Fibroblast of lung (primary cell): ENCODE results near the gene SPTLC1. TPM values are rescaled to one million over a fixed set of nuclear protein-coding genes. Genes with fewer than 3 reads are reported as not detected.

Source experiments
- DNase-seq, 2 donors: peaks; one replicate each; pipeline versions ENCODE4 v3.0.0 to v3.0.0-alpha.2; 2010; ENCODE audit warnings: low read depth in 2 of 2
- H2AFZ ChIP-seq: 2 replicates; pipeline ENCODE4 v1.5.1; 2012; ENCODE audit warnings: low read length, control low read depth, inconsistent platforms
- H3K27ac ChIP-seq: 2 replicates; pipeline ENCODE4 v1.5.1; 2011; ENCODE audit warnings: low read length, control low read depth; ENCODE audit not compliant: insufficient read depth
- H3K27me3 ChIP-seq: 2 replicates; pipeline ENCODE4 v1.5.1; 2011; ENCODE audit warnings: mild to moderate bottlenecking, low read length; ENCODE audit not compliant: control insufficient read depth, insufficient read depth
- H3K36me3 ChIP-seq: 2 replicates; pipeline ENCODE4 v1.5.1; 2011; ENCODE audit warnings: low read length; ENCODE audit not compliant: control insufficient read depth, insufficient read depth
- H3K4me1 ChIP-seq: 2 replicates; pipeline ENCODE4 v1.5.1; 2011; ENCODE audit warnings: low read length; ENCODE audit not compliant: control insufficient read depth, insufficient read depth; ENCODE audit errors: extremely low read depth
- H3K4me2 ChIP-seq: 2 replicates; pipeline ENCODE4 v1.5.1; 2011; ENCODE audit warnings: low read length, control low read depth; ENCODE audit not compliant: insufficient read depth; ENCODE audit errors: extremely low read depth
- H3K4me3 ChIP-seq, 4 experiments: fragments of 200-600 bp in 1 of 4; sonication (generic) in 1 of 4; replicated peaks in 1 of 4; 2 replicates each; pipeline ENCODE4 v1.5.1; 2011 to 2016; ENCODE audit warnings: low read length in 4 of 4, low read depth in 3 of 4, mild to moderate bottlenecking in 3 of 4, control low read depth in 2 of 4, inconsistent platforms in 1 of 4, mixed read lengths in 1 of 4; ENCODE audit not compliant: insufficient read depth in 1 of 4; ENCODE audit errors: control extremely low read depth in 1 of 4
- H3K79me2 ChIP-seq: 2 replicates; pipeline ENCODE4 v1.5.1; 2012; ENCODE audit warnings: mild to moderate bottlenecking, low read length, inconsistent platforms; ENCODE audit not compliant: control insufficient read depth, insufficient read depth
- H3K9ac ChIP-seq: 2 replicates; pipeline ENCODE4 v1.5.1; 2011; ENCODE audit warnings: mild to moderate bottlenecking, low read length, control low read depth; ENCODE audit not compliant: insufficient read depth
- H3K9me3 ChIP-seq: 2 replicates; pipeline ENCODE4 v1.5.1; 2012; ENCODE audit warnings: low read depth, low read length; ENCODE audit not compliant: control insufficient read depth, insufficient read depth
- H4K20me1 ChIP-seq: 2 replicates; pipeline ENCODE4 v1.5.1; 2011; ENCODE audit warnings: low read length; ENCODE audit not compliant: control insufficient read depth, insufficient read depth; ENCODE audit errors: extremely low read depth
- EZH2 ChIP-seq: IDR thresholded peaks from 2 replicates; pipeline ENCODE4 v1.5.1; 2012; ENCODE audit warnings: low read length, control low read depth, mild to moderate bottlenecking; ENCODE audit errors: missing control alignments
- polyA plus RNA-seq, 2 donors: library from polyadenylated mRNA; depleted of rRNA in 1 of 2; stranded (reverse) in 1 of 2; unstranded in 1 of 2; fragments of >200 nt; gene quantifications; 2 replicates each; pipeline ENCODE4 v1.2.1, GENCODE V29; 2011 to 2012; ENCODE audit warnings: missing spikeins in 1 of 2
- total RNA-seq: library from RNA; depleted of rRNA; stranded (reverse); fragments of >200 nt; gene quantifications from 2 replicates; pipeline ENCODE4 v1.2.1, GENCODE V29; 2014
- TF ChIP-seq, protein P1 (sequence below), 2 donors: IDR thresholded peaks in 1 of 2; conservative IDR thresholded peaks in 1 of 2; 1 replicate in 1 of 2; 2 replicates in 1 of 2; pipeline ENCODE4 v1.5.1; 2011 to 2012; ENCODE audit warnings: low read length in 2 of 2, control low read depth in 1 of 2, inconsistent platforms in 1 of 2, low read depth in 1 of 2, mild to moderate bottlenecking in 1 of 2

The SPTLC1 gene
- total and polyA plus RNA-seq, 2 donors (not counting 1 experiment from before 2014, with no cell fraction given): 97.8 to 138 TPM

GRCh38 chr9:92142329-92142728, 27.1 kb upstream of the SPTLC1 start:
- DNase-seq: no peak
- H3K4me3 ChIP-seq: peak overlapping the region in 1 of 4 experiments; percentile 16
- no peak overlapping the region for H3K9ac ChIP-seq
- H2AFZ ChIP-seq: no peak overlapping the region
- no peaks in the 10 kb centered on the region for H3K36me3 ChIP-seq
- no peaks in the 10 kb centered on the region for H3K79me2 ChIP-seq
- no peak overlapping the region for H3K27ac ChIP-seq
- H3K4me1 ChIP-seq: peaks cover 11% of the 10 kb centered on the region
- H3K27me3 ChIP-seq: no peaks in the 10 kb centered on the region
- H3K4me2 ChIP-seq: peak overlapping the region; percentile 25
- no peaks in the 10 kb centered on the region for H3K9me3 ChIP-seq
- H4K20me1 ChIP-seq: no peaks in the 10 kb centered on the region
- no peak for TF ChIP-seq EZH2
- TF ChIP-seq, protein P1, sequence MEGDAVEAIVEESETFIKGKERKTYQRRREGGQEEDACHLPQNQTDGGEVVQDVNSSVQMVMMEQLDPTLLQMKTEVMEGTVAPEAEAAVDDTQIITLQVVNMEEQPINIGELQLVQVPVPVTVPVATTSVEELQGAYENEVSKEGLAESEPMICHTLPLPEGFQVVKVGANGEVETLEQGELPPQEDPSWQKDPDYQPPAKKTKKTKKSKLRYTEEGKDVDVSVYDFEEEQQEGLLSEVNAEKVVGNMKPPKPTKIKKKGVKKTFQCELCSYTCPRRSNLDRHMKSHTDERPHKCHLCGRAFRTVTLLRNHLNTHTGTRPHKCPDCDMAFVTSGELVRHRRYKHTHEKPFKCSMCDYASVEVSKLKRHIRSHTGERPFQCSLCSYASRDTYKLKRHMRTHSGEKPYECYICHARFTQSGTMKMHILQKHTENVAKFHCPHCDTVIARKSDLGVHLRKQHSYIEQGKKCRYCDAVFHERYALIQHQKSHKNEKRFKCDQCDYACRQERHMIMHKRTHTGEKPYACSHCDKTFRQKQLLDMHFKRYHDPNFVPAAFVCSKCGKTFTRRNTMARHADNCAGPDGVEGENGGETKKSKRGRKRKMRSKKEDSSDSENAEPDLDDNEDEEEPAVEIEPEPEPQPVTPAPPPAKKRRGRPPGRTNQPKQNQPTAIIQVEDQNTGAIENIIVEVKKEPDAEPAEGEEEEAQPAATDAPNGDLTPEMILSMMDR (conservative IDR thresholded peaks at IDR 0.05 in 1 of 2, IDR thresholded peaks at IDR 0.05 in 1 of 2; ENCODE audit: low read depth in 1 of 2, low read length in 2 of 2): no peak

DNA sequence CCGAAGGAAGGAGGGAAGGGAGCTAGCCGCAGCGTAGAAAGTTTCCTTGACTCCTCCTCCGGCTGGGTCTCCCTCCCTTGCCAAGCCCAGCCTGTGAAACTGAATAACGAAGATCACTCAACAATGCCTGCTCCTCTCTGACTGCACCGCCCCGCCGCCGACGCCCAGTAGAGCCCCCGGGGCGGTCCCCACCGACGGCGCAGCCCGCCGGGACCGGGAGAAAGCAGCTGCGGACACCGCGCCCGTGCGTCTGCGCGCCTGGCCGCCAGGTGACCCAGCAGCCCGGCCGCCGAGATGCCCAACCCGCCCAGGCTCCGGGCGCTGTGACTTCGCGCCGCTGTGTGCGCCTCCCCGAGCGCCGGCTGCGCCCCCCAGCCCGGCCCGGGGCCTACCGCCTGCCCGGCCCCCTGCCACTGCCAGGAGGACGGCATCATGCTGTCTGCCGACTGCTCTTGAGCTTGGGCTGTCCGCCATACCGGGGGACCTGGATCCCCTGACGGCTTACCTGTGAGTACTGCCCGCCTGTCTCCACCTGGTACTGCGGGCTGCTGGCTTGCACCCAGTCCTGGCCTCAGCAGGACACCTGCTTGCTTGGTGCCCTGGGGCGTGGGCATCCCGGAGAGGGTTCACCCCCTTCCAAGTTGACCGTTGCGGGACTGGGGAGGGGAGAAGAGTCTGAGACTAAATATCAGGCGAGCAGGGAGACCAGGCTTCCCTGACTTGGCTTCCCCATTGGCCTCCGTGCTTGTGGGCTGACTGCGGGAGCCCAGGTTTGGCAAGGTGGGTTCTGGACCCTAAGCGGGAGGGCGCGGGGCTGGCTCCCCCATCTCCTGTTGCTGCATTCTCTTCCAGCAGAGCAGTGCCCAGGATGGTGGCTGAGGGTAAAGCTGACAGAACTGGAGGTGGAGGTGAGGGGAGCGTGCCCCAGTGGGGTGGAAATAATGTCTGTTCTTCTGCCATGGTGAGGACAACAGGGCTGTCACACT, 26.2 kb upstream of the SPTLC1 start:
- Histone ChIP-seq H3K9me3 (no peaks in the 10 kb centered on the region), H3K27ac (no peak overlapping the region), H3K4me1 (peaks cover 8% of the 10 kb centered on the region), H3K4me2 (peak overlapping the region; percentile 67), H3K27me3 (no peaks in the 10 kb centered on the region), H3K79me2 (no peaks in the 10 kb centered on the region), H4K20me1 (no peaks in the 10 kb centered on the region), H3K9ac (peak overlapping the region; percentile 37), H3K36me3 (no peaks in the 10 kb centered on the region), H2AFZ (peak overlapping the region; percentile 21), H3K4me3 (peak overlapping the region; percentile 48 to 61 (median 54))
- TF ChIP-seq EZH2: no peak
- TF ChIP-seq, protein P1 (conservative IDR thresholded peaks at IDR 0.05 in 1 of 2, IDR thresholded peaks at IDR 0.05 in 1 of 2; ENCODE audit: low read depth in 1 of 2, low read length in 2 of 2): no peak
- DNase-seq: peak; percentile 27 to 58

DNA sequence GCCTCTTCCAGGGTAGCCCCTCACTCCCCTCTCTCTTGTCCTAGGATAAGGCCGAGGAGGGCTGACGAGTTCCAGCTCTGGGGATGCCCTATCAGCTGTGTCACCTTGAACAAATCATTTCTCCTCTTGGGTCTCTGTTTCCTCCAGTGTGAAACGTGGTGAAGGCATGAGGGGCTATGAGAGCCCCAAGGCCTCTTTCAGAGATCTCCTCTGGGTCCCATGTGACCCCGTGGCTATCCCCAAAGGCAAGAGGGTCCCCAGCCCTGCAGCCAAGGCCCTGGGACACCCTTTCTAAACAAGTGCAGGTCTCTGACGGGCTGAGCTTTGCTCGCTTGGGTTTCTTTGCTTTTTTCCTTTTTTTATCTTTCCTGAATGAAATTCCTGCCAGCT, 25.5 kb upstream of the SPTLC1 start:
- Histone ChIP-seq H3K27ac (no peak overlapping the region), H3K9ac (no peak overlapping the region), H3K4me3 (peak overlapping the region; percentile 38 to 61 (median 54)), H2AFZ (peak overlapping the region; percentile 21), H4K20me1 (no peaks in the 10 kb centered on the region), H3K36me3 (no peaks in the 10 kb centered on the region), H3K4me2 (peak overlapping the region; percentile 67), H3K4me1 (peaks cover 4% of the 10 kb centered on the region), H3K79me2 (no peaks in the 10 kb centered on the region), H3K27me3 (no peaks in the 10 kb centered on the region), H3K9me3 (no peaks in the 10 kb centered on the region)
- no peak for DNase-seq
- TF ChIP-seq, protein P1 (conservative IDR thresholded peaks at IDR 0.05 in 1 of 2, IDR thresholded peaks at IDR 0.05 in 1 of 2; ENCODE audit: low read depth in 1 of 2, low read length in 2 of 2): no peak
- TF ChIP-seq EZH2: no peak
